Measurements from ENCODE around the gene IL4R. TPM values are rescaled to one million over a fixed set of nuclear protein-coding genes. Genes with fewer than 3 reads are reported as not detected.

IL4R gene
- total RNA-seq, 1 donor from 2014 or later = 12.0 TPM

DNA sequence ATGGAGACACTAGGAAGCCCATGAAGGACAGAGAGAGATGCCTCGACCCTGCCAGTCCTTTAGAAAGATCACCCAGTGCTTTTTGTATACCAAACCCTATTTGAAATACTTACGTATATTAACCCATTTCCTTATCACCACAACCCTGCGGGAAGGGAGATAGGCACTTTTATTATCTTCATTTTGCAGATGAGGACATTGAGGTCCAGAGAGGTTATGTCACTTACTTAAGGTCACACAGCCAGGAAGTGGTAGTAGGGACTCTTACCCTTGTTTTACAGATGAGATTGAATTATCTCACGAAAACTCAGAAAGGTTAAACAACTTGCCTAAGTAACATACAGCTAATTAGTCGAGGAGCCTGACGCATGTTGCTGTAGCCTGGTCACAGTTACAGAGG lies 38.2 kb downstream of the IL4R start:
- H3K27me3 ChIP-seq (ENCODE audit: low read depth) = no peaks in the 10 kb centered on the region
- peaks cover 11% of the 10 kb centered on the region for H3K9me3 ChIP-seq (replicated peaks)
- peaks cover 94% of the 10 kb centered on the region for H3K36me3 ChIP-seq
- no peak for DNase-seq
- no peak overlapping the region for H3K27ac ChIP-seq (replicated peaks)
- no peak overlapping the region for H3K4me3 ChIP-seq
- no peak for TF ChIP-seq CTCF (IDR thresholded peaks at IDR 0.05; ENCODE audit: borderline replicate concordance)
- intact Hi-C loops (cut with micrococcal nuclease) = no loop called here
- peaks cover 5% of the 10 kb centered on the region for H3K4me1 ChIP-seq

- Histone ChIP-seq H3K27me3 (ENCODE audit: low read depth) (no peaks in the 10 kb centered on the region), H3K27ac (replicated peaks) (no peak overlapping the region), H3K4me1 (peaks cover 4% of the 10 kb centered on the region), H3K4me3 (no peak overlapping the region), H3K9me3 (replicated peaks) (peaks cover 11% of the 10 kb centered on the region), H3K36me3 (peaks cover 85% of the 10 kb centered on the region)
- no peak for DNase-seq
- TF ChIP-seq CTCF (IDR thresholded peaks at IDR 0.05; ENCODE audit: borderline replicate concordance) = no peak
- intact Hi-C loops (cut with micrococcal nuclease) = no loop called here
These were observed 40.1 kb downstream of the IL4R start for GRCh38 chr16:27353853-27354252.

DNA sequence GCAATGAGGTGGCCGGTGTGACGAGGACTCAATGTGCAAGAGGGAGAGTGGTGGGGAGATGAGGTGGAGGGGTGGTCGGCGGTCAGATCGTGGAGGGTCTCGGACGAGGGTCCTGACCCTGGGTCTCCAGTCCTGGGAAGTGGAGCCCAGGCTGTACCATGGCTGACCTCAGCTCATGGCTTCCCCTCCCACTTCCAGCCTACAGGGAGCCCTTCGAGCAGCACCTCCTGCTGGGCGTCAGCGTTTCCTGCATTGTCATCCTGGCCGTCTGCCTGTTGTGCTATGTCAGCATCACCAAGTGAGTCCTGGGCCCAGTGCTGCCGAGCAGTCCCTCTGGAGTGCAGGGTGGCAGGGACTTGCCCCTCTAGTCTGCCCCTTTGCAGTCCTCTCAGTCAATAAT lies 41.8 kb downstream of the IL4R start:
- Histone ChIP-seq H3K9me3 (replicated peaks) (peaks cover 13% of the 10 kb centered on the region), H3K4me1 (peaks cover 7% of the 10 kb centered on the region), H3K27me3 (ENCODE audit: low read depth) (no peaks in the 10 kb centered on the region), H3K27ac (replicated peaks) (no peak overlapping the region), H3K36me3 (peaks cover 85% of the 10 kb centered on the region), H3K4me3 (no peak overlapping the region)
- peak; percentile 43 for DNase-seq
- TF ChIP-seq CTCF (IDR thresholded peaks at IDR 0.05; ENCODE audit: borderline replicate concordance) = peak; percentile 44
- intact Hi-C loops (cut with micrococcal nuclease) = no loop called here

DNA sequence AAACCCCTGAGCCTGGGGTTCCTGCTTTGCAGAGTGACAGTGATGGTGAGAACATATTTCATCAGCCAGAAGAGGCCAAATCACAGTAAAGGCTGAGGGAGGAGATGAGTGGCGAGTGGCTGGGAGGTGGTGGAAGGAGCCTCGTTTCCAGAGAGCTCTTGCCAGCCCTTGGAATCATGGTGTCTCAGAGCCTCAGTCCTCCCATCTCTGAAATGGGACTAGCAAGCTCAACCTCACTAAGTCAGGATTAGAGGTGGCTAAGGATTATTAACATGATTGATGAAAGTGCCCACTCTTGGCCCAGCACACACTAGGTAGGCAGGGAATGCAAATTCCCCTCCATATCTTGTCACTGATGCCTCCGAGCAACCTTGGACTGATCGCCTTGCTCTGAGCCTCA lies 43.0 kb downstream of the IL4R start:
- no peak for DNase-seq
- Histone ChIP-seq H3K27ac (replicated peaks) (no peak overlapping the region), H3K4me3 (no peak overlapping the region), H3K27me3 (ENCODE audit: low read depth) (no peaks in the 10 kb centered on the region), H3K9me3 (replicated peaks) (peaks cover 7% of the 10 kb centered on the region), H3K4me1 (peaks cover 7% of the 10 kb centered on the region), H3K36me3 (peaks cover 83% of the 10 kb centered on the region)
- no peak for TF ChIP-seq CTCF (IDR thresholded peaks at IDR 0.05; ENCODE audit: borderline replicate concordance)
- intact Hi-C loops (cut with micrococcal nuclease) = no loop called here

GRCh38 chr16:27359051-27359450 lies 45.3 kb downstream of the IL4R start:
- no peaks in the 10 kb centered on the region for H3K27me3 ChIP-seq (ENCODE audit: low read depth)
- no peak for TF ChIP-seq CTCF (IDR thresholded peaks at IDR 0.05; ENCODE audit: borderline replicate concordance)
- peaks cover 7% of the 10 kb centered on the region for H3K4me1 ChIP-seq
- H3K9me3 ChIP-seq (replicated peaks) = peaks cover 7% of the 10 kb centered on the region
- H3K27ac ChIP-seq (replicated peaks) = no peak overlapping the region
- H3K4me3 ChIP-seq = no peak overlapping the region
- intact Hi-C loops (cut with micrococcal nuclease) = no loop called here
- H3K36me3 ChIP-seq = peaks cover 78% of the 10 kb centered on the region
- no peak for DNase-seq

GRCh38 chr16:27359615-27360014 lies 45.8 kb downstream of the IL4R start:
- intact Hi-C loops (cut with micrococcal nuclease) = no loop called here
- Histone ChIP-seq H3K27ac (replicated peaks) (no peak overlapping the region), H3K9me3 (replicated peaks) (peaks cover 7% of the 10 kb centered on the region), H3K36me3 (peaks cover 72% of the 10 kb centered on the region), H3K27me3 (ENCODE audit: low read depth) (no peaks in the 10 kb centered on the region), H3K4me3 (no peak overlapping the region), H3K4me1 (peaks cover 7% of the 10 kb centered on the region)
- DNase-seq = no peak
- no peak for TF ChIP-seq CTCF (IDR thresholded peaks at IDR 0.05; ENCODE audit: borderline replicate concordance)
